T-helper 2 cell (primary cell): Measurements from ENCODE around the gene ZNF281.
"Not testable (repeated sequence)": the region's sequence is repeated elsewhere in the genome, so short reads cannot be mapped to it uniquely, and the experiment has no call there.

Experiments used
- DNase-seq, 5 experiments: peaks; one replicate each; pipeline versions ENCODE4 v3.0.0 to v3.0.0-alpha.2; 2012 to 2022

ZNF281 gene

DNA sequence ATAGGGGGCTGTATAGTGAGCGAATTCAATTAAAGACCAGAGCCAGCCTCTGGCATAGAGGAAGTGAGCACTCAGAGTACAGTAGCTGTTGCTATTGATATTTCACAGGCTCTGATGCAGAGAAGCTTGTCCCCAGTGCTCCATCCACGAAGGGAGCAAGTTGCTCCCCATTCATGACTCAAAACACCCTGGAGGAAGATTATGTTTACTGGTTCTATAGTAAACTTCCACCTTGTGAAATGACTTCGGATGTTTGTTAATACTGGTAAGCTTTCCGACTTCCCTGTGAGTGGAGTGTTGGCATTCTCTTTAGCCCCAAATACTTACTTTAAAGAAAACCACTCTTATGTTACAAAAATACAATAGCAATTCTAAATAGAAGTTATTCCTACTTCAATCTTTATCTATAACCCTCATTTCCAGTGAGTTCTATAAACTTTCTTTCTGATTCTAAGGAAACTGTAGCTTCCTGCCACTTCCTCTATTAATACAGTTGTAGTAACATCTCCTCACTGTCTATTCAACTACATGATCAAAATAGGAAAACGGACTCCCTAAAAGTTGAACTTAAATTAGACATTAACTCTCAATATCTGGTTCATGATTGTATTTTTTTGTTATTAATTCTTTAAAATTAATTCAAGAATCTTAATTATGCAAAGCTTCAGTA, 46.4 kb downstream of the ZNF281 start:
- DNase-seq: no peak

DNA sequence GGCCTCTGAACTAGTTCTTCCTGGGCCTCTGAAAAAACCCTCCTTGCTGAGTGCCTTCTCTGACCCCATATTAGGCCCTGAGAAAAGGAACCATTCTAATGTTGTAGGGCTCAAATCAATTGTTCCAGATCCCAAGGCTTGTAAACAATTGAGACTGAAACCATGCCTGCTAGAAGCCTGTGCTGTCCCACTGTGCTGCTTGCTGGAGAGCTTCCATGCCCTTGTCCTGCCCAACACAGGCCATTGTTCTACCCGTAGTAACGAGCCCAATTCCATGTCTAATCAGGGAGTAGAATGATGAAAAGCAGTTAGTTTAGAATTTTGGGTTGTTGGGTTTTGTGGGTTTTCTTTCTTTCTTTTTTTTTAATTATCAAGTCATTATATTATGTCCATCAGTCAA, 47.4 kb downstream of the ZNF281 start:
- no peak for DNase-seq

DNA sequence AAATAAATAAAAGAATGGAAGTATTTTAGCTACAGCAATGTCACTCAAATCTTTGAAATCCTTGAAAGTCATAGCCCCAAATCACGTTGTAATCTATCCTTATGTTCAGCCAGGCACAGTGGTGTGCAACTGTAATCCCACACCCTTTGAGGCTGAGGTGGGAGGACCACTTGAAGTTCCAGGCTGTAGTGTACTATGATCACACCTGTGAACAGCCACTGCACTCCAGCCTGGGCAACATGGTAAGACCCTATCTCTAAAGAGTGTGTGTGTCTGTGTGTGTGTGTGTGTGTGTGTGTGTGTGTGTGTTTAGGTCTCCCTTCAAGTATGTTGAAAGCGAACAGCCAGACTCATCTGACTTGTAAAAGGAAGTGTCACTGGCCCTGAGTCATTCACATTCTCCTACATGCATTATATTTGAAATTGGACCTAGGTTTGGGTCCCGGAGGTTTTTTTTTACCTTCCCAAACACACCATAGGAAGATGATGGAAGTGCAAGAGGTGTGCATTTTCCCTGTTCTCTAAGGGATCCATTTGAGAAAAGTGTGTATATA, 50.1 kb downstream of the ZNF281 start:
- DNase-seq: no peak

DNA sequence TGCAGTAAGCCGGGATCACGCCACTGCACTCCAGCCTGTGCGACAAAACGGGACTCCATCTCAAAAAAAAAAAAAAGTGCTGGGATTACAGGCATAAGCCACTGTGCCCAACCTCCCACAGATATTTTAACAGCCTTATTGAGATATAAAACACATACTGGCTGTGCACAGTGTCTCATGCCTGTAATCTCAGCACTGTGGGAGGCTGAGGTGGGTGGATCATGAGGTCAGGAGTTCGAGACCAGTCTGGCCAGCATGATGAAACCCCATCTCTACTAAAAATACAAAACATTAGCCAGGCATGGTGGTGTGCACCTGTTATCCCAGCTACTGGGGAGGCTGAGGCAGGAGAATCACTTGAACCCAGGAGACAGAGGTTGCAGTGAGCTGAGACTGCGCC, 51.9 kb downstream of the ZNF281 start:
- DNase-seq: not testable (repeated sequence)

DNA sequence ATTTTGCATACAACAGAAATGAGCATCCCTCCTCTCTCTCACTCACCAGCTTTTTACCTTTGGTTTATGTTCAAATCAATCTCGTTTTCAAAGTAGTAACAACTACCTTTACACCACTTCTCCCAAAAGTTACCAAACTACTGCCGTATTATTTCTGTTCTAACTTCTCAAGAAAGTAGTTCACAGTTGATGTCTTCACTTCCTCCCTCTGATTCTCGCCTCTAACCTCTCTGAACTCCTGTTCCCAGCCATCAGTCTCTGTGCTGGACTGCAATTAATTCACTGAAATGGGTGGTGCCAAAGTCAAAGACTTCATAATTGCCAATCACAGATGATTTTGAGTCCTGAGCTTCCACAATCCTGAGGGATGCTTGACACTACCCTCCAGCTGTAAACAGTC, 54.0 kb downstream of the ZNF281 start:
- no peak for DNase-seq
